Endodermal cell (in vitro differentiated cells): ENCODE results near the gene CD93. TPM values are rescaled to one million over a fixed set of nuclear protein-coding genes. Genes with fewer than 3 reads are reported as not detected.

Experiments
- DNase-seq: peaks from one replicate; pipeline ENCODE4 v3.0.0-alpha.2; 2017
- H3K27ac ChIP-seq: 2 replicates; pipeline ENCODE4 v1.5.1; 2013; ENCODE audit warnings: mild to moderate bottlenecking, low read depth, low read length, moderate library complexity
- H3K27me3 ChIP-seq: 2 replicates; pipeline ENCODE4 v1.6.1; 2013; ENCODE audit warnings: mild to moderate bottlenecking, low read length, moderate library complexity; ENCODE audit not compliant: insufficient read depth, control insufficient read depth, poor library complexity, severe bottlenecking
- H3K36me3 ChIP-seq: 2 replicates; pipeline ENCODE4 v1.7.0; 2013; ENCODE audit warnings: mild to moderate bottlenecking, low read length, moderate library complexity; ENCODE audit not compliant: control insufficient read depth, insufficient read depth
- H3K4me1 ChIP-seq: one replicate; pipeline ENCODE4 v1.7.0; 2013; ENCODE audit warnings: low read length; ENCODE audit not compliant: control insufficient read depth, insufficient read depth
- H3K4me3 ChIP-seq: 2 replicates; pipeline ENCODE4 v1.5.1; 2013; ENCODE audit warnings: mild to moderate bottlenecking, low read length, moderate library complexity
- H3K9ac ChIP-seq: 2 replicates; pipeline ENCODE4 v1.6.1; 2013; ENCODE audit warnings: mild to moderate bottlenecking, low read length, moderate library complexity; ENCODE audit not compliant: poor library complexity, severe bottlenecking; ENCODE audit errors: extremely low read depth
- H3K9me3 ChIP-seq: 2 replicates; pipeline ENCODE4 v1.6.1; 2013; ENCODE audit warnings: mild to moderate bottlenecking, low read length, moderate library complexity; ENCODE audit not compliant: control insufficient read depth
- H3K27ac Mint-ChIP-seq: 2 replicates; pipeline ENCODE4 v1.8.0; 2020; ENCODE audit warnings: mixed read lengths
- H3K27me3 Mint-ChIP-seq: 2 replicates; pipeline ENCODE4 v1.8.0; 2021; ENCODE audit warnings: mild to moderate bottlenecking, mixed read lengths; ENCODE audit not compliant: insufficient read depth
- H3K36me3 Mint-ChIP-seq: 2 replicates; pipeline ENCODE4 v1.8.0; 2020; ENCODE audit warnings: low read depth, mixed read lengths
- H3K4me1 Mint-ChIP-seq: 2 replicates; pipeline ENCODE4 v1.8.0; 2020; ENCODE audit warnings: mixed read lengths
- H3K4me3 Mint-ChIP-seq: 2 replicates; pipeline ENCODE4 v1.8.0; 2020; ENCODE audit warnings: mild to moderate bottlenecking, moderate library complexity, mixed read lengths
- H3K9me3 Mint-ChIP-seq: 2 replicates; pipeline ENCODE4 v1.8.0; 2020; ENCODE audit warnings: mild to moderate bottlenecking, mixed read lengths
- WGBS, 2 experiments: methylation state at CpG; one replicate each; pipeline versions ENCODE4 v1.1.5 to v1.1.7; 2013; ENCODE audit warnings: missing lambda C conversion rate in 2 of 2, mixed read lengths in 1 of 2; ENCODE audit not compliant: insufficient coverage in 1 of 2, insufficient read length in 1 of 2; 5-methylcytosine and 5-hydroxymethylcytosine counted together
- long read RNA-seq, 4 experiments: library from polyadenylated mRNA in 2 of 4; library from RNA in 1 of 4; library from capped mRNA in 1 of 4; stranded (forward) in 3 of 4; unstranded in 1 of 4; transcript quantifications; one replicate each; pipeline ENCODE4 v2.0.0, GENCODE V29; 2020 to 2021; ENCODE audit warnings: inconsistent platforms in 1 of 4
- polyA plus RNA-seq, 2 experiments: library from polyadenylated mRNA; stranded (reverse); fragments of 50-300 nt; gene quantifications; one replicate each; pipeline ENCODE4 v1.2.3, GENCODE V29; 2013
- total RNA-seq, 2 donors: library from RNA; stranded (reverse); fragmentation: NEBNext Ultra II Directional in 1 of 2; extraction: Animal tissue kit (Norgen Biotek cat#: 25700) in 1 of 2; gene quantifications; 2 replicates in 1 of 2; 3 replicates in 1 of 2; pipeline ENCODE4 v1.2.1, GENCODE V29; 2021
- TF ChIP-seq, protein P1 (sequence below): fragments of 200-600 bp; sonication (generic); conservative IDR thresholded peaks from 2 replicates; pipeline ENCODE4 v1.5.0; 2021; ENCODE audit warnings: antibody characterized with exemption, mild to moderate bottlenecking

Gene CD93, protein sequence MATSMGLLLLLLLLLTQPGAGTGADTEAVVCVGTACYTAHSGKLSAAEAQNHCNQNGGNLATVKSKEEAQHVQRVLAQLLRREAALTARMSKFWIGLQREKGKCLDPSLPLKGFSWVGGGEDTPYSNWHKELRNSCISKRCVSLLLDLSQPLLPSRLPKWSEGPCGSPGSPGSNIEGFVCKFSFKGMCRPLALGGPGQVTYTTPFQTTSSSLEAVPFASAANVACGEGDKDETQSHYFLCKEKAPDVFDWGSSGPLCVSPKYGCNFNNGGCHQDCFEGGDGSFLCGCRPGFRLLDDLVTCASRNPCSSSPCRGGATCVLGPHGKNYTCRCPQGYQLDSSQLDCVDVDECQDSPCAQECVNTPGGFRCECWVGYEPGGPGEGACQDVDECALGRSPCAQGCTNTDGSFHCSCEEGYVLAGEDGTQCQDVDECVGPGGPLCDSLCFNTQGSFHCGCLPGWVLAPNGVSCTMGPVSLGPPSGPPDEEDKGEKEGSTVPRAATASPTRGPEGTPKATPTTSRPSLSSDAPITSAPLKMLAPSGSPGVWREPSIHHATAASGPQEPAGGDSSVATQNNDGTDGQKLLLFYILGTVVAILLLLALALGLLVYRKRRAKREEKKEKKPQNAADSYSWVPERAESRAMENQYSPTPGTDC
- total RNA-seq = under 1 TPM in 1 of 2 donors, not detected in 1; 0.04 TPM
- 0.07 TPM for polyA plus RNA-seq (2013, experiment 1 of 2)
- 0.04 TPM for polyA plus RNA-seq (2013, experiment 2 of 2)
- long read RNA-seq, experiment 1 = 0 reads
- long read RNA-seq, experiment 2 = 0 reads
- long read RNA-seq, experiment 3 = 0 reads
- long read RNA-seq, experiment 4 = 0 reads

- Mint-ChIP-seq H3K4me1 (peaks cover 7% of the 10 kb centered on the region), H3K36me3 (no peaks in the 10 kb centered on the region), H3K4me3 (no peak within 1 kb of the TSS), H3K27ac (no peak within 1 kb of the TSS), H3K27me3 (no peaks in the 10 kb centered on the region), H3K9me3 (no peaks in the 10 kb centered on the region)
- 91 to 92% methylated on average over 18 to 28 of the region's 28 CpGs for WGBS, 2 experiments
- Histone ChIP-seq H3K9me3 (no peaks in the 10 kb centered on the region), H3K4me1 (no peaks in the 10 kb centered on the region), H3K4me3 (no peak within 1 kb of the TSS), H3K27ac (no peak within 1 kb of the TSS), H3K27me3 (no peaks in the 10 kb centered on the region), H3K9ac (no peak within 1 kb of the TSS), H3K36me3 (no peaks in the 10 kb centered on the region)
- DNase-seq = no peak
- TF ChIP-seq, protein P1, sequence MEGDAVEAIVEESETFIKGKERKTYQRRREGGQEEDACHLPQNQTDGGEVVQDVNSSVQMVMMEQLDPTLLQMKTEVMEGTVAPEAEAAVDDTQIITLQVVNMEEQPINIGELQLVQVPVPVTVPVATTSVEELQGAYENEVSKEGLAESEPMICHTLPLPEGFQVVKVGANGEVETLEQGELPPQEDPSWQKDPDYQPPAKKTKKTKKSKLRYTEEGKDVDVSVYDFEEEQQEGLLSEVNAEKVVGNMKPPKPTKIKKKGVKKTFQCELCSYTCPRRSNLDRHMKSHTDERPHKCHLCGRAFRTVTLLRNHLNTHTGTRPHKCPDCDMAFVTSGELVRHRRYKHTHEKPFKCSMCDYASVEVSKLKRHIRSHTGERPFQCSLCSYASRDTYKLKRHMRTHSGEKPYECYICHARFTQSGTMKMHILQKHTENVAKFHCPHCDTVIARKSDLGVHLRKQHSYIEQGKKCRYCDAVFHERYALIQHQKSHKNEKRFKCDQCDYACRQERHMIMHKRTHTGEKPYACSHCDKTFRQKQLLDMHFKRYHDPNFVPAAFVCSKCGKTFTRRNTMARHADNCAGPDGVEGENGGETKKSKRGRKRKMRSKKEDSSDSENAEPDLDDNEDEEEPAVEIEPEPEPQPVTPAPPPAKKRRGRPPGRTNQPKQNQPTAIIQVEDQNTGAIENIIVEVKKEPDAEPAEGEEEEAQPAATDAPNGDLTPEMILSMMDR = no peak
These were observed at the start of gene CD93 for GRCh38 chr20:23086056-23086566. CD93 (minus strand) TSS chr20:23086324; CDS start chr20:23086192, 132 bp downstream.

- peaks cover 3% of the 10 kb centered on the region for H3K27me3 Mint-ChIP-seq
- Histone ChIP-seq H3K27me3 (no peaks in the 10 kb centered on the region), H3K27ac (no peak overlapping the region), H3K36me3 (no peaks in the 10 kb centered on the region), H3K4me3 (no peak overlapping the region), H3K9ac (no peak overlapping the region), H3K9me3 (peaks cover 4% of the 10 kb centered on the region), H3K4me1 (peaks cover 4% of the 10 kb centered on the region)
- peak; percentile 65 for DNase-seq
- TF ChIP-seq, protein P1 = peak; percentile 40
- H3K27ac Mint-ChIP-seq = no peak overlapping the region
- H3K36me3 Mint-ChIP-seq = peaks cover 2% of the 10 kb centered on the region
- WGBS, 2 experiments = 81 to 94% methylated on average over 6 to 8 of the region's 8 CpGs
- H3K9me3 Mint-ChIP-seq = no peaks in the 10 kb centered on the region
- H3K4me1 Mint-ChIP-seq = peaks cover 10% of the 10 kb centered on the region
- H3K4me3 Mint-ChIP-seq = no peak overlapping the region
These were observed 47.5 kb upstream of the CD93 start for GRCh38 chr20:23133560-23133998.

DNA sequence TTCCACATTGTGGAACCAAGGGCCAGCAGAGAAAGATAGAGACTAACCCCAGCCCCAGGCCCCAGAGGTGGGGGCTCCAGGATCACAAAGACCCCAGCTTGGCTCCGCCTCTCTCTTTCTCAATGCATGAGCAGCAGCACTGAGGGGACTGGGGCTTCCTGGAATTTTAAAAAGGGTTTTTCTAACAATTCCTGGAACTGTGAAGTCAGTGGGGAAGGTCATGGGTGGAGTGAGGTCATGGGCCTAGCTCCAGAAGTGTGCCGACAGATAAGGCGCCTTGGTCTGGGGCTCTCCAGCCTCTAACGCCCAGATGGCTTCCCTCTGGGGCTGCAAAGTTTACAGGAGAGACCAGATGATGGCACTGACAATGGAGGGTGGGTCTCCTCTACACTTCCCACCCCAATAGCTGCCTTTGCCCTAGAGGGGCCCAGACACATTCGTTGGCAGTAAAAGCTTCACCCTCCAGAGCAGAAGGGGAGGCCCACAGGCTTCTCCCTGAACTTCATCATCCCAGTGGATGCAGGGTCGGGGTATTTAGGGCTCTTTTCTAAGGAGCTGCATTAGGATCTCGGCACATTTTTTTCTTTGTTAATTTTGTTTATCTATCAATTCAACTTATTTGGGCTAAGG, 46.9 kb upstream of the CD93 start:
- H3K4me3 ChIP-seq = no peak overlapping the region
- DNase-seq = no peak
- Mint-ChIP-seq H3K36me3 (peaks cover 2% of the 10 kb centered on the region), H3K9me3 (no peaks in the 10 kb centered on the region), H3K4me3 (no peak overlapping the region), H3K4me1 (peaks cover 10% of the 10 kb centered on the region), H3K27ac (no peak overlapping the region), H3K27me3 (peaks cover 3% of the 10 kb centered on the region)
- peaks cover 4% of the 10 kb centered on the region for H3K9me3 ChIP-seq
- H3K4me1 ChIP-seq = peaks cover 4% of the 10 kb centered on the region
- no peaks in the 10 kb centered on the region for H3K27me3 ChIP-seq
- 85 to 93% methylated on average over 3 to 7 of the region's 7 CpGs for WGBS, 2 experiments
- no peak overlapping the region for H3K9ac ChIP-seq
- TF ChIP-seq, protein P1 = no peak
- no peak overlapping the region for H3K27ac ChIP-seq
- H3K36me3 ChIP-seq = no peaks in the 10 kb centered on the region
